GM12875 (cell line): ENCODE results near the gene PTCHD1.

Experiments
- H3K4me3 ChIP-seq: one replicate; pipeline ENCODE4 v1.5.1; 2011; ENCODE audit warnings: low read depth, low read length, control low read depth
- CTCF ChIP-seq: IDR thresholded peaks from 2 replicates; pipeline ENCODE4 v1.5.1; 2011; ENCODE audit warnings: low read depth, mild to moderate bottlenecking, control low read depth, inconsistent platforms, low read length, moderate library complexity, borderline replicate concordance; ENCODE audit not compliant: insufficient read depth

Gene PTCHD1

GRCh38 chrX:23383411-23383810 is 48.8 kb downstream of the PTCHD1 start:
- H3K4me3 ChIP-seq = no peak overlapping the region
- no peak for TF ChIP-seq CTCF

GRCh38 chrX:23385242-23385641 is 50.6 kb downstream of the PTCHD1 start:
- H3K4me3 ChIP-seq = no peak overlapping the region
- TF ChIP-seq CTCF = no peak

- no peak for TF ChIP-seq CTCF
- no peak overlapping the region for H3K4me3 ChIP-seq
These were observed 51.6 kb downstream of the PTCHD1 start for GRCh38 chrX:23386260-23386659.

GRCh38 chrX:23386726-23387125 is 52.1 kb downstream of the PTCHD1 start:
- no peak for TF ChIP-seq CTCF
- H3K4me3 ChIP-seq = no peak overlapping the region

GRCh38 chrX:23387550-23388184 is 53.0 kb downstream of the PTCHD1 start:
- no peak for TF ChIP-seq CTCF

GRCh38 chrX:23389196-23389792 is 54.6 kb downstream of the PTCHD1 start:
- H3K4me3 ChIP-seq = no peak overlapping the region
- no peak for TF ChIP-seq CTCF

More at GRCh38 chrX:23387550-23388184, 53.0 kb downstream of the PTCHD1 start:
- no peak overlapping the region for H3K4me3 ChIP-seq

- no peak for TF ChIP-seq CTCF
- no peak overlapping the region for H3K4me3 ChIP-seq
These were observed 56.3 kb downstream of the PTCHD1 start for GRCh38 chrX:23390979-23391378.
